GM13977 (cell line): ENCODE measurements around the gene EHF.

Experiments used
- DNase-seq: peaks from one replicate; pipeline ENCODE4 v3.0.0; 2012; ENCODE audit warnings: low spot score
- in situ Hi-C: fragments of 300-500 bp; cut with MboI; formaldehyde crosslinking; loops from one replicate; pipeline ENCODE4 v1.12.0; 2022; ENCODE audit warnings: low sequenced_read_pairs, low pct_unique_long_range_greater_than_20kb, mixed read lengths, inconsistent platforms; ENCODE audit not compliant: unreplicated experiment
- TF ChIP-seq, protein P1 (sequence below): IDR thresholded peaks from 2 replicates; pipeline ENCODE4 v1.5.1; 2012; ENCODE audit warnings: mild to moderate bottlenecking, control low read depth; ENCODE audit not compliant: insufficient read depth; ENCODE audit errors: extremely low read depth, missing control alignments

Gene EHF

DNA sequence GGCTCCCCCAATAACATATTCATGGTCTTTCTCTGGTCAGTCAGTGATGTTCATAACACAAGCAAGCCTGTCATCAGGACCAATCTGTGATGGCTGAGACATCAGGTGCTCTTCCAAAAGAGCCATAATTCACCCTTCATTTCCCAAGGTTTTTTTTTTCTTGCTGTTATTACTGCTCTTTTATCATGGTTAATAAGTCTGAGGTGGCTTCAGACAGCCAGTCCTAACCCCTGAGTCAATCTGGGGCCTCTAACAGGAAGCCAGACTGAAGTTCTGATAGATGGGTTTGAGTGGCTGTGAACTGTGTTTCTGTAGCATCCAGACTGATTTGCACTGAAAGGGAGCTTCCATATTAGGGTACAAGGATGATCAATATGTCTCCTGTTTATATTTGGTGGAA is 8.8 kb downstream of the EHF start:
- in situ Hi-C loops: no loop called here
- DNase-seq: no peak
- TF ChIP-seq, protein P1, sequence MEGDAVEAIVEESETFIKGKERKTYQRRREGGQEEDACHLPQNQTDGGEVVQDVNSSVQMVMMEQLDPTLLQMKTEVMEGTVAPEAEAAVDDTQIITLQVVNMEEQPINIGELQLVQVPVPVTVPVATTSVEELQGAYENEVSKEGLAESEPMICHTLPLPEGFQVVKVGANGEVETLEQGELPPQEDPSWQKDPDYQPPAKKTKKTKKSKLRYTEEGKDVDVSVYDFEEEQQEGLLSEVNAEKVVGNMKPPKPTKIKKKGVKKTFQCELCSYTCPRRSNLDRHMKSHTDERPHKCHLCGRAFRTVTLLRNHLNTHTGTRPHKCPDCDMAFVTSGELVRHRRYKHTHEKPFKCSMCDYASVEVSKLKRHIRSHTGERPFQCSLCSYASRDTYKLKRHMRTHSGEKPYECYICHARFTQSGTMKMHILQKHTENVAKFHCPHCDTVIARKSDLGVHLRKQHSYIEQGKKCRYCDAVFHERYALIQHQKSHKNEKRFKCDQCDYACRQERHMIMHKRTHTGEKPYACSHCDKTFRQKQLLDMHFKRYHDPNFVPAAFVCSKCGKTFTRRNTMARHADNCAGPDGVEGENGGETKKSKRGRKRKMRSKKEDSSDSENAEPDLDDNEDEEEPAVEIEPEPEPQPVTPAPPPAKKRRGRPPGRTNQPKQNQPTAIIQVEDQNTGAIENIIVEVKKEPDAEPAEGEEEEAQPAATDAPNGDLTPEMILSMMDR: no peak

DNA sequence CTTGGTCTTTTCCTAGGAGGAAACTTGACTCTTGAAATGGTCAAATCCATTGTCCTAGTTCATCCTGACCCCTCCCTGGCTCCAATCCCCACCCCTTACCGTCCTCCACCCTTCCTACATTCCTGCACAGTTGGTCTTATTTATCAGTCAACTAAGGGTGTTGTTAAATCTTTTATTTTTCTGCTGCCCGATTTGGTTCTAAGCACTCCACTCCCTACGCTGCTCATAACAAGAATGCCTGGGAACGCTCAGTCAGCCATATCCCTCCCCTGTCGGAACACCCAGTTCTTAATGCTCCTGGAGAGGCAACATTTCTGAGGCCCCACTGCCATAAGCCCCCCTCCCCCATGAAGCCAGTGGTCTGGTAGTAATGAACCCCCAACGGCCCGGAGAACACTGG is 9.7 kb downstream of the EHF start:
- TF ChIP-seq, protein P1: no peak
- in situ Hi-C loops: no loop called here
- DNase-seq: no peak

DNA sequence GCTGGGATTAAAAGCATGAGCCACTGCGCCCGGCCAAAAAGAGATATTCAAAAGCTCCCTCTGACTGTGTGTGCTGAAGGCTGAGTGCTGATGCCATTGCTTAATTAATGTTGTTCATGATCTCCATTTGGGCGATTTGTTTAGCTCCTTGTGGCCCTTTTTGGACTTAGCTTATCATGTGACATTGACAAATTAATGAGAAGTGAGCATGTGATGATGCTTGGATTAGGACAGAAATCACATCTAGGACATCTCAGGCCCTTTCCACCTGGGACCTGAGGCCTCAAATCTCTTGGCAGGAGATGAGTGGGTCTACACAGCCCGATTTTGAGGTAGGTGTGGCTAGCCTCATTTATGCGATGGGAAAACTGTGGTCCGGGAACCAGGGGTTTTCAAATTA is 10.4 kb downstream of the EHF start:
- no peak for DNase-seq
- in situ Hi-C loops: no loop called here
- TF ChIP-seq, protein P1: no peak

GRCh38 chr11:34631737-34632104 is 10.8 kb downstream of the EHF start:
- no peak for DNase-seq
- in situ Hi-C loops: no loop called here
- TF ChIP-seq, protein P1: no peak

DNA sequence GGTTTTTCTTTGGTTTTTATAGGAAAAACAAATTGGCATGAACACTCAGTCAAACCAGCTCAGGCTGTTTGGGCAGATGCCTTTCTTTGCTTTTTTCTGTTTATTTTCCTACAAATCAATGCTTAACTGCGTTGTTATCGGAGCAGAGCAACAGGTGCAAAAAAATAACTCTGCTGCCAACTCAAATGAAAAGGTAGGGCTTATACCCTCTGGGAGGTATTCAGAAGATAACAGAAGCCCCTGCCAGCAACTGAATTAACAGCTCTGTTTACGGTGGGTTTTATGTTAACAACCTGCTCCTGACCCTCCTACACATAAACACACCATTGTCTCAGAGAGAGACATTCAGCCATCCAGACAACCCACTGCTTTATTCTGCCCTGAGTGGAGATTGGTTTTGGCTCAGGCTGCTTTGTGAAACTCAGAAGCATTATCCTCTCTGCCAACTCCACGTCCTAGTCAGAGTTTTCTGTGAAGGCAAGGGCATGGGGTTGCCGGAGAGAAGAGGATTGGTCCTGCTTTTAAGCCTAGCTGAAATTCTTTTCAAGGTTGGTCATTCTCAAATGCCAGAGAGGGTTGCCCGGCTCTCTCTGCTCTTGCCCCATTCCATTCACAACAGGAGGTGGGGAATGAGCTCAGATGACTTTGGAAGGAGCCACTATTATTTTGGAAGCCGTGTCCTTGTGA is 11.4 kb downstream of the EHF start:
- in situ Hi-C loops: no loop called here
- DNase-seq: no peak
- TF ChIP-seq, protein P1: no peak

- DNase-seq: no peak
- TF ChIP-seq, protein P1: no peak
- in situ Hi-C loops: no loop called here
Observed at GRCh38 chr11:34633640-34633989, 12.7 kb downstream of the EHF start.

DNA sequence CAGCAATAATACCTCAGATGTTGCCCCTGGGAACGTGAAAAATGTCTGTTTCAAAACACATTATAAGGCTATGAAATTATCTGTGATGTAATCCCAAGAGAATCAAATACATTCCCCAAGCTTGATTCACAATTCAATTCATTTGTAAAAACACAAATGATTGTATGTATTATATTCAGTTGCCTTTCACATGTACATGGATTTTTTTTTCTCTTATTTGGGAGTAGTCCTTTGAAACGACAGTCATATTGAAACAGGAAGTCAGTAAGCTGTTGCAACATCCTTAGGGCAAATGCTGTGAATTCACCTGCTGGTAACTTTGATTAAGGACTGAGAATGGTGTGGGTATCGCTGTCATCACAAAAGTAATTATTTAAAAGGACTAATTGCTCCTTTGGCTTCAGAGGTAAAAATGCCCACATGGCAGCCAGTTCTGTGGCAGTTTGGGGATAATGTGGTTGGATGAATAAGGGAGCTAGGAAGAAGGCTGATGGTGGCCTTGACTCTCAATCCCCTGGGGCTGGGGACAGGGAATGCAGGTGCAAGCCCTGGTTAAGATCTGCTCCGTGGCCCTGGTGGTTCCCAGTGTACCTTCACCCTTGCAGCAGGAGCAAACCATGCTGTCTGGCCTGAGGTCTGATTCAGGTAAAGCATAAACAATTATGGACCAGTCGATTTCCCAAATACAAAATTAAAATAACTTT is 13.2 kb downstream of the EHF start:
- TF ChIP-seq, protein P1: no peak
- DNase-seq: no peak
- in situ Hi-C loops: no loop called here
